HK-2 (cell line): ENCODE results near the gene BHLHE23.

ENCODE experiments used
- DNase-seq: peaks from one replicate; pipeline ENCODE4 v3.0.0-alpha.2; 2018; ENCODE audit not compliant: unreplicated experiment

The BHLHE23 gene

GRCh38 chr20:62991196-62991807, 15.5 kb downstream of the BHLHE23 start:
- no peak for DNase-seq

- no peak for DNase-seq
Measured at GRCh38 chr20:62990306-62990825, 16.4 kb downstream of the BHLHE23 start.

GRCh38 chr20:62989201-62989601, 17.6 kb downstream of the BHLHE23 start:
- DNase-seq: no peak

GRCh38 chr20:62987114-62987513, 19.6 kb downstream of the BHLHE23 start:
- DNase-seq: no peak

GRCh38 chr20:62986257-62986800, 20.4 kb downstream of the BHLHE23 start:
- DNase-seq: no peak

- DNase-seq: no peak
Measured at GRCh38 chr20:62985444-62985778, 21.4 kb downstream of the BHLHE23 start.

GRCh38 chr20:62984666-62985443, 21.9 kb downstream of the BHLHE23 start:
- DNase-seq: no peak

- DNase-seq: no peak
Measured at GRCh38 chr20:62983210-62983609, 23.6 kb downstream of the BHLHE23 start.

- no peak for DNase-seq
Measured at GRCh38 chr20:62982124-62983075, 24.4 kb downstream of the BHLHE23 start.

GRCh38 chr20:62980970-62981369, 25.8 kb downstream of the BHLHE23 start:
- no peak for DNase-seq

- DNase-seq: no peak
Measured at GRCh38 chr20:62980380-62980960, 26.3 kb downstream of the BHLHE23 start.

- no peak for DNase-seq
Measured at GRCh38 chr20:62979876-62980373, 26.8 kb downstream of the BHLHE23 start.

- DNase-seq: no peak
Measured at GRCh38 chr20:62979310-62979709, 27.5 kb downstream of the BHLHE23 start.

- DNase-seq: no peak
Measured at GRCh38 chr20:62978561-62978943, 28.2 kb downstream of the BHLHE23 start.

GRCh38 chr20:62977613-62978560, 28.9 kb downstream of the BHLHE23 start:
- no peak for DNase-seq

- DNase-seq: no peak
Measured at GRCh38 chr20:62976886-62977285, 29.9 kb downstream of the BHLHE23 start.

- no peak for DNase-seq
Measured at GRCh38 chr20:62975812-62976508, 30.8 kb downstream of the BHLHE23 start.

- DNase-seq: no peak
Measured at GRCh38 chr20:62975251-62975760, 31.5 kb downstream of the BHLHE23 start.
